HEK293T (cell line): ENCODE data around the gene UBE2QL1.

ENCODE experiments used
- ARNT ChIP-seq: fragments of 450-650 bp; IDR thresholded peaks from 2 replicates; pipeline ENCODE4 v1.6.1; 2017; ENCODE audit warnings: mild to moderate bottlenecking
- BHLHE40 ChIP-seq: fragments of 450-650 bp; IDR thresholded peaks from 2 replicates; pipeline ENCODE4 v1.6.1; 2016; ENCODE audit warnings: mild to moderate bottlenecking, moderate library complexity, borderline replicate concordance
- CTBP1 ChIP-seq: fragments of 450-650 bp; IDR thresholded peaks from 2 replicates; pipeline ENCODE4 v1.6.1; 2016; ENCODE audit warnings: borderline replicate concordance
- ELF4 ChIP-seq: fragments of 450-650 bp; IDR thresholded peaks from 2 replicates; pipeline ENCODE4 v1.6.1; 2017; ENCODE audit warnings: antibody characterized with exemption
- FOXA1 ChIP-seq: fragments of 450-650 bp; IDR thresholded peaks from 2 replicates; pipeline ENCODE4 v1.6.1; 2016; ENCODE audit warnings: mild to moderate bottlenecking
- FOXK2 ChIP-seq: fragments of 450-650 bp; IDR thresholded peaks from 2 replicates; pipeline ENCODE4 v1.6.1; 2016; ENCODE audit warnings: mild to moderate bottlenecking
- FOXM1 ChIP-seq: fragments of 450-650 bp; IDR thresholded peaks from 2 replicates; pipeline ENCODE4 v1.6.1; 2017; ENCODE audit warnings: mild to moderate bottlenecking, borderline replicate concordance
- HDGF ChIP-seq: fragments of 450-650 bp; IDR thresholded peaks from 2 replicates; pipeline ENCODE4 v1.6.1; 2017; ENCODE audit warnings: antibody characterized with exemption, borderline replicate concordance
- L3MBTL2 ChIP-seq: fragments of 450-650 bp; conservative IDR thresholded peaks from 2 replicates; pipeline ENCODE4 v1.6.1; 2016; ENCODE audit warnings: mild to moderate bottlenecking
- PKNOX1 ChIP-seq: fragments of 450-650 bp; IDR thresholded peaks from 2 replicates; pipeline ENCODE4 v1.6.1; 2016
- SP1 ChIP-seq: fragments of 450-650 bp; IDR thresholded peaks from 2 replicates; pipeline ENCODE4 v1.6.1; 2017
- SUZ12 ChIP-seq: fragments of 450-650 bp; IDR thresholded peaks from 2 replicates; pipeline ENCODE4 v1.6.1; 2016; ENCODE audit warnings: mild to moderate bottlenecking
- TARDBP ChIP-seq: fragments of 450-650 bp; IDR thresholded peaks from 2 replicates; pipeline ENCODE4 v1.6.1; 2016
- ZNF384 ChIP-seq: fragments of 450-650 bp; IDR thresholded peaks from 2 replicates; pipeline ENCODE4 v1.6.1; 2016

GRCh38 chr5:6501701-6502100, 53.0 kb downstream of the UBE2QL1 start:
- TF ChIP-seq L3MBTL2 = no peak
- TF ChIP-seq ARNT = no peak
- TF ChIP-seq BHLHE40 = no peak
- TF ChIP-seq TARDBP = no peak
- TF ChIP-seq CTBP1 = no peak
- no peak for TF ChIP-seq SP1
- TF ChIP-seq FOXA1 = no peak
- TF ChIP-seq ZNF384 = no peak
- TF ChIP-seq ELF4 = no peak
- TF ChIP-seq HDGF = no peak
- TF ChIP-seq FOXM1 = no peak
- TF ChIP-seq FOXK2 = no peak
- TF ChIP-seq PKNOX1 = no peak
- TF ChIP-seq SUZ12 = no peak
